ENCODE results near the gene VSTM2L.

VSTM2L gene

DNA sequence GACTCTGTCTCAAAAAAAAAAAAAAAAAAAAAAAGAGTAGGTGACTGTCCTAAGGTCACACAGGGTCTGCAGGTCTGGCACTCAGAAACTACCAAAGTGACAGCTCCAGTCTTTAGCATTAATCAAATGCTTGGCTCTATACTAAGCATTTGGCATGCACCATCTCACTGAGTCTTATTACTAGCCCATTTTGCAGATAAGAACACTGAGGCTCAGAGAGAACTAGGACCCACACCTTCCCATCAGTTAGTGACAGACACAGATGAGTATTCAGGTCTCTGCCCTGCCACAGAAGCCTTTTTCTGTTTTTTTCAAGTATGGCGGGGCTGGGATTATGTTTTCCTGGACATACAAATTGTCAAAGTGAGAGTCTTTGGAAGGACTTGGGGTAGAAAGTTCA, 23.1 kb upstream of the VSTM2L start:
- DNase-seq = no peak

DNA sequence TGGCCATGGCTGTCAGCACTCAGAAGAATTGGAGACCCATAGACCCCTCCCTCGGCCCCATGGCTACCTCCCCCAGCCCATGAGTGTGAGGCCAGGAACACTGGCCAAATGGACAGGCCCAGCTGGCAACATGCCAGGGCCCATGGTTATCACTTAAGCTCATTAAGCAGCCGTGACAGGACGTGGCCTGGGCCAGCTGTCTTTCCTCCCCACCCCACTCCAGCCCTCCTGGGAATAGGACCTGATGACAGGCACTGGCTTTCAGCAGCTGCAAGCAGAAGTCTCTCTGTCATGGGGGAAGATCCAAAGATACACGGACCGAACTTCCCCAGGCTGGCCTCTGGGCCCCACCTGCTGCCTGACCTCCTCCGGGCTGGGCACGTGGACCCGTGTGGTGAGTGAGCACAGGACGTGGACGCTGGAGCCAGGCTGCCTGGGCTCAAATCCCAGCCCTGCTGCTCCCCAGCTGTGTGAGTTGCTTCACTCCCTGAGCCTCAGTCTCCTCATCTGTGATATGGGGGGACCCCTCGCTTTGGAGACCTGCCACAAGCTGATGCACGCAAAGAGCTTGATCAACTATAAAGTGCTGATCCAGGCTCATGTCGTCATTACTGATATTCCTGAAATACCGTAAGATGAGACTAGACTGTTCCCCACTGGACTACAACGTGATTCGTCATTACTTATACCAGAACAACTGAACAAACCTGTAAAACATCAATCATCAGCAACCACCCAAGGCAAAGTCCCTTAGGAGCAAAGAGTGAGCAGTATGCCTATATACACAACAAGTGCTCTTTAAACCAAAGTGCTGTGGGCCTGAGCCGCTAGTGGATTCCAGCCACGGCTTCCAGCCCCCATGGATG, 22.0 kb upstream of the VSTM2L start:
- DNase-seq = no peak

DNA sequence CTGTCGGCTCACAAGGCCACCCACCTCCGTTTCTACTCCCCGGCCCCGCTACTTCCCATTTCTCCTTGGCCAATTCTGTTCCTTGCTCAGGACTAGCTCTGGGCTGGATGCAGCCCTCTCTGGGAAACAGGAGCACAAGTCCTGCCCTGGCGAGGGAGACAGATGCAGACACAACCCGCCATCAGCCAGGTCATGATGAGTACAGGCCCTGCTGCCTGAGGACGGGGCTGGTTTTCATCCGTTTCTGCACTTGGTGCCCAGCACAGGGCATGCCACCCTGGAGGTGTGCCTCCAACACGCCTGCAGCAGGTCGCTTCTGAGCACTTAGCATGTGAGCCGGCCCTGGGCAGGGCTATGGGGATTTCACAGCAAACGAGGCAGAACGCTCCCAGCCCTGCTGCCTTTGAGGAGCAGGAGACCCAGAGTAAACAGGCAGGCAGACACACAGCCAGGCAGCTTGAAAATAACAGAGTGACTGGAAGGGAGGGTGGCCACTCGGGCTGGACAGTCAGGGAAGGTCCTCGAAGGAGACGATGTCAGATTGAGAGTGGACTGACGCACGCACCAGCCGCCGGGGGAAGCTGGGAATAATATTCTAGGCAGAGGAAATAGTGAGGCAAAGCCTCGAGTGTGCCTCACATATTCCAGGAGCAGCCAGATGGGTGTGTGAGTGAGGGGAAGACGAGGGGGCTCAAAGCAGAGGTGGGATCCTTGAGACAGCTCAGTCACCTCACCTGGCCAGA, 21.2 kb upstream of the VSTM2L start:
- DNase-seq = no peak

DNA sequence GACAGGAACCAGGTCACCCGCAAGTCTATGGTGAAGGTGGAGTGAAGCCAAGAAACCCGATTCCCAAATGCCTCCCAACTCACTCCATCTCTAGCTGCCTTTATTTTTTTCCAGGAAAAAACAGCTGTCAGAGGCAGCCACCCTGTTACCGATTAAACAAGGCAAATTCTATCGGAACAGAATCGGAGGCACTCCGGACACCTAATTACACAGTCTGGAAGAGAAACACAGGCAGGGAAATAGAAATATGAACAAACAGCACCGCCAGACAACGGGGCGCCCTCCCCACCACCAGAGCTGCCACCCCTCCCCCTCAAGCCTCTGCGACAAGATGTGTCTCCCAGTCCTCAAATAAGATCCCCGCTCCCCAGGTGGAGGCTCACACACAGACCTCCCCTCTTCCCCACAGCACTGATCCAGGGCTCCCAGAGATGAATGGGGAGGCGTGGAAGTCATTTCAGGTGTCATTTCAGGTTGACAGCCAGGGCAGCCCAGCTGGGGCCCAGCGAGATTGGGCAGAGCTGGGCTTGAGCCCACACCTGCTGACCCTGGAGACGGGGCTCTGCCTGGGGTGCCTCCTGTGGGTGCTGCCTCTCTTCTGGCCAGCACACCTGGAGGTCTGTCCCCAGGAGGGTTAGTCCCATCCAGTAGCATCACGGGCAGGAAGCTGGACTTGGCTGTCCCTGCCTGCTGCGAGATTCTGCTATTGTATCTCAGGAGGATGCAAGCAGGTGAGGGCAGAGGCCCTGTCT, 19.8 kb upstream of the VSTM2L start:
- no peak for DNase-seq

DNA sequence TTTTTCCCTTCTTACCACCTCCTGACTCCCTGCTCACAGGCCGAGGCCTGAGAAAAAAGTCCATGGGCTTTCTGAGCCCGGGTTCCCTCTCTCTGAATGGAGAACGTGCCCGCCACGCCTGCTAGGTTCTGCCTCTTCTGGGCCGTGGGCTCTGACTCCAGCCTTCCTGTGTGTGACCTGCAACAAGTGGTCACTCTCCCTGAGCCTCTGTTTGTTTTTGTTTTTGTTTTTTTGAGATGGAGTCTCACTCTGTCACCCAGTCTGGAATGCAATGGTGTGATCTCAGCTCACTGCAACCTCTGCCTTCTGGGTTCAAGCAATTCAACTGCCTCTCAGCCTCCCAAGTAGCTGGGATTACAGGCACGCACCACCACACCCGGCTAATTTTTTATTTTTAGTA, 17.9 kb upstream of the VSTM2L start:
- no peak for DNase-seq

DNA sequence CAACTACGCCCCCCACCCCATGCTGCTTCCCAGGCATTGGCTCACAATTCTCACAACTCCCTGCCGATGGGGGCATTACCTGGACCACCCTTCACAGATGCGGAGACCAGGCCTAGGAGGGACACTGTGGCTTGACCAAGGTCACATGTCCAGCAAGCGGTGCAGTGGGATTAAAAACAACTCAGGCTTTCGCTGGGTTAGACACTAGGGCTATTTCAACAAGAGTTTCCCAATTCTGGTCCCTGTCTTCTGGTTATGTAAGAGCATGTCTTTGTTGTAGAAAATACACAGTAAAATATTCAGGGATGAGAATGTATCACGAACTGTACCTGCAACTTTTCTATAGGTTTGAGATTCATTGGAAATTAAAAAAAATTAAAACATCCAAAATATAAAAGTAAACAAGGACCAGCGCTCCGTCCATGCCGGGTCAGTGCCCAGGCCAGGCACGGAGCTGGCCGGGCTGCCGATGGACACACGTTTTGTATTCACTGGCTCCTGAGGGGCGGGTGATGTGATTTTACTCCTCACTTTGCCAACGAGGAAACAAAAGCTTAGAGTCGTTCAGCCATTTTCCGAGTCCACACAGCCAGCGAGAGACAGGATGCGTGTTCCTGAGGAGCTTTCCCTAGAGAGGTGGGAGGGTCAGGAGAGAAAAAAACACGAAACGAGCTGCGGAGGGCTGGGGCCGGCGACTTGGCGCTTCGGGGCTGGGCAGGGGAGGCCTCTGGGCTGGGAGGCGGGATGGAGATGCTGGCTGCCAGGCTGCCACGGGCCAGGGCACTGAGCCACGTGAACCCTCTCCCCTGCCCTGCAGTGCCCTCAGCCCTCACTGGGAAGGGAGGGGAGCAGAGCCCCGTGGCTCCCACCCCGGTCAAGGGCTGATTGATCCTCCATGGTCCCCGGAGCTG, 17.1 kb upstream of the VSTM2L start:
- DNase-seq = no peak

DNA sequence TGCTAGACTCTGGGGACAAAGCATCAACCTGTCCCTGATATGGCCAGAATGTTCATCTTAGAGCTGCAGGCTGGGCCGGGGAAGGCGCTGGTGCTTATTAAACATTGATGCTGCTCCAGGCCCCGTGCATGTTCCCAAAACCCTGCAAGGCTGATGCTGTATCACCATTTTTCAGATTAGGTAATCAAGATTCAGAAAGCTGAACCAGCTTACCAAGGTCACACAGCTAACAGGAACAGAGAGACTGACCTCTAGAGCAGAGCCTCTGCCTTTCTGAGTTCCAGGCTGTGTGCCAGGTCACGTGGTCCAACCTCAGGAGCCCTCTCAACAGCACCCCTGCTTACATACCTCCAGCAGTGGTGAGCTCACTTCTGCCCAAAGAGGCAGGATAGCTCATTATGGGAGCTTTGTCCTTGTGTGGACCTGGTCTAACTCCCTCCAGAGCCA, 16.1 kb upstream of the VSTM2L start:
- no peak for DNase-seq

DNA sequence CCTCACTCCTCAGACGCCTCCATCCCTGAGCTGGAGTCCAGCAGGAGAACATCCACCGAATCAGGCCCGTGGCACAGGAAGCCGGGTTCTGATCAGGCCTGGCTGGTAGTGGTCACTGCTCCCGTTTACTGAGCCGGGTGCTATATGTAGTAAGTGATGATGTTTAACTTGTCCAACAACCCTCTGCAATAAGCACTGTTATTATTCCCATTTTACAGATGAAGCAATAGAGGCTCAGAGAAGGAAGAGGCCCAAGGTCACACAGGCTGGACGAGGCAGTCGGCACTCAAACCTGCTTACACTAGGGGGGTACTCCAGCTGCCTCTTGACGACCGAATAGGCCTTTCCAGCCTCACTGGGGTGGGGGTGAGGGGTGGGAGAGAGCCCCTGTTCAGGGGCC, 14.3 kb upstream of the VSTM2L start:
- no peak for DNase-seq

DNA sequence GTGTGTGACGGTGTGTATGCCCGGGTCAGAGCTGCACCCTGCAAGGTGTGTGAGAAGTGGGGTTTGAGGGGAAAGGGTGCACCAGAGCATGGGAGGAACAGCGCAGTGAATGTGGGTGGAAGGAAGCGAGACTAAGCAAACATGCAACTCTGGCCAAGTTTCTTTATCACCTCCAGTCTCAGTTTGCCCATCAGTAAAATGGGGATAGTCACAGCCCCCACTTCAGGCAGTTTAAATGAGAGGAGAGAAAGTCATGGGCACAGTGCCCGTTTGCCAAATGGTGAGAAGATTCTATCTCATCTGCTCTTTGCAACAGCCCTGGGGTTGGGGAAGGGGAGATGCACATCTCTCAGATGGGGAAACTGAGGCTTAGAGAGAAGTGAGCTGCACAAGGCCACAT, 12.8 kb upstream of the VSTM2L start:
- DNase-seq = no peak

DNA sequence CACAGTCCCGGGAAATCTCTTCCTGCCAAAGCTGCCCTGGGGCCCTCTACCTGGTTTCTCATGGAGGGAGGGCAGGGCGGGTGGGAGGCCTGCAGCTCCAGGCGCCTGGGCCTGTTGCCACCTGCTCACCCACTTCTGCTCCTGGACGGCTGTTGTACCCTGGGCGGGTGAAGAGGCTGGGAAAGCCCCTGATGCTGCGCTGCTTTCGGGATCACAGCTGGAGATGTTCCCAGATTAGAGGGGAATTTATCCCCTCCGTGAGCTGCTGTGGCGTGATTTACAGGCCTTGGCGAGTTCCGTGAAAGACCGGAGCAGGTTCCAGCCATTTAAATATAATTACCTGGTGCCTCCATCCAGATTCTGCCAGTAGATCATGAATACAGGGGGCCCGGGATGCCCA, 12.3 kb upstream of the VSTM2L start:
- DNase-seq = no peak

DNA sequence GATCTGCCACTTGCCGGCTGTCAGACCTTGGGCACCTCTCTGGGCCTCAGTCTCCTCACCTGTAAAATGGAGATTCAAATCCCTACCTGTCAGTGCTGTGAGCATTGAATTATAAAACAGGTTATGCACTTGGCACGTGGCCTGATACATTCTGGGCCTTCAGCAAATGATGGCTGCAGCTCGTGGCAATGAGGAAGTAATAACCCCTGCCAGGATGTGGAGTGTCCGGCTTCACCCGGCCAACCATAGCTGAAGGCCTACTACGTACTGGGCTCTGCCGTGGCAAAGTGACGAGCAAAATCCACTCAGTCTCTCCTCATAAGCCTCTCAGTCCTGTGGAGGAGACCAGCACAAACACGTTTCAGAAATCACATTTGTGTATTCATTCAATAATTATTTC, 10.9 kb upstream of the VSTM2L start:
- DNase-seq = no peak

DNA sequence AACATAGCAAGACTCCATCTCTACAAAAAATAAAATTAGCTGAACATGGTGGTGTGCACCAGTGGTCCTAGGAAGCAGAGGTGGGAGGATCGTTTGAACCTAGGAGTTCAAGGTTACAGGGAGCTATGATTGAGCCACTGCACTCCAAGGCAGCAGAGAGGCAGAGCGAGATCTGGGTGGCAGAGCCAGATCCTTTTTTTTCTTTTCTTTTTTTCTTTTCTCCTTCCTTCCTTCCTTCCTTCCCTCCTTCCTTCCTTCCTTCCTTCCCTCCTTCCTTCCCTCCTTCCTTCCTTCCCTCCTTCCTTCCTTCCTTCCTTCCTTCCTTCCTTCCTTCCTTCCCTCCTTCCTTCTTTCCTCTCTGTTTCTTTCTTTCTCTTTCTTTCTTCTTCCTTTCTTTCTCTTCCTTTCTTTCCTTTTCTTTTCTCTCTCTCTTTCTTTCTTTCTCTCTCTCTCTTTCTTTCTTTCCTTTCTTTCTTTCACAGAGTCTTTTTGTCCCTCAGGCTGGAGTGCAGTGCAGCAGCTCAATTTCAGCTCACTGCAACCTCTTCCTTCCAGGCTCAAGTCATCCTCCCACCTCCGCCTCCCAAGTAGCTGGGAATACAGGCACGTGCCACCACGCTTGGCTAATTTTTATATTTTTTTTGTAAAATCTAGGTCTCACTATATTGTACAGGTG, 9.2 kb upstream of the VSTM2L start:
- DNase-seq = no peak

DNA sequence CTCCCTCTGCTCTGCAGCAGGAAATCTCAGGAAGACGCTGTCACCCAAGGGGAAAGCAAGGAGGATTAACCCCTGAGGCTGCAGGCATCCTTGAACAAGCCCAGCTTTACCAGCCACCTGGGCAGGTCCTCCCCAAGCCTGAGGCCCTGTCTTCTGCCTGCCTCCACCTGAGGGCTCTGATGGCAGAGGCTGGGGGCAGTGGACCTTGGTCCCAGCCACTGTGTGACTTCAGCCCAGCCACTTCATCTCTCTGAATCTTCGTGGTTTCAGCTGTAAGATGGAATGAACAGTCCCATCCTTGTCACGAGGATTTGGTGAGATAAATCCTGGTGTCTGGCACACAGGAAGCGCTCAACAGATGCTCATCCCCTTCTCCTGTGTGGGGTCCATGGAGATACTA, 8.5 kb upstream of the VSTM2L start:
- no peak for DNase-seq

DNA sequence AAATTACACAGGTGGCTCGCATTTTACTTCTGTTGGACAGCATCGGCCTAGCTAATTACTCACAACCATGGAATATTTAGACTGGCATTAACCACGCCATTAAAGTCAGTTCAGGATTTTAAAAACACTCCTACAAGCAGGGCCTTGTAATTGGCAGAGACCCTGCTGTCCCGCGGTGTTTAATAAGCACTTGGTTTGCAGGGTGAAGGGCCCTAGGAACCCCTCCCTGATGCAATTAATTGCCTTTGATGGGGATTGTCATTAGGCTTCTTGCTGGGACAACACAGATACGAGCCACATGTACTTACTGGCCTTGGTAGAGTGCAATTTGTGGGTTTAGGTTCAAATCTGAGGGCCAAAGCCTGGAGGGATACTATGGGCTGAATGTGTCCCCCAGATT, 7.8 kb upstream of the VSTM2L start:
- DNase-seq = no peak

DNA sequence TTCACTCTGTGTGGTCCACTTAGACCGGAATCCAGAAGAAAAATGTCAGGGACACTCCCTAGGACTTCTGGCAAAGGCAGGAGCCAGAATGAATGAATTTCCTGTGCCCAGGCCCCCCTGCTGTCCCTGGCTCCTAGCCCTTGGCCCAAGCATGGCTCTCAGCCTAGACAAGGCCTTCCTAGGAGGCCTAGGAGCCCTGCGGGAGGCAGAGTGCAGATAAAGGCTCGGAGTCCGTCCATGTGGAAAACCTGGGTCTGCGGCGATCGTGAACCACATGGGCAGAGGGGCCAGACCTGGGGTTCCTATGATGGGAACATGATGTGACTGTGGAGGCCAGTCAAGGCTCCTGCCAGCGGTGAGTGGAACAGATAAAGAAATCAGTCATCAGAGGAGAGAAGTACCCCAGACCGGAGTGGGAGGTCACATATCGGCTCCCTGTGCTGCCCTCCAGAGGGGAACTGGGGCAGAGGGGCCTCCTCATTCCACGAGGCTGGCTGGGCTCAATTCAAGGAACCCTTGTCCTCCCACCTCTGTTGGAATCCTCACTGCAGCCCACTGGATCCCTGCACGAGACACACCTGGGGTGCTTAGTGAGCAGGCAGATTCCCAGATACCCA, 5.9 kb upstream of the VSTM2L start:
- DNase-seq = no peak

DNA sequence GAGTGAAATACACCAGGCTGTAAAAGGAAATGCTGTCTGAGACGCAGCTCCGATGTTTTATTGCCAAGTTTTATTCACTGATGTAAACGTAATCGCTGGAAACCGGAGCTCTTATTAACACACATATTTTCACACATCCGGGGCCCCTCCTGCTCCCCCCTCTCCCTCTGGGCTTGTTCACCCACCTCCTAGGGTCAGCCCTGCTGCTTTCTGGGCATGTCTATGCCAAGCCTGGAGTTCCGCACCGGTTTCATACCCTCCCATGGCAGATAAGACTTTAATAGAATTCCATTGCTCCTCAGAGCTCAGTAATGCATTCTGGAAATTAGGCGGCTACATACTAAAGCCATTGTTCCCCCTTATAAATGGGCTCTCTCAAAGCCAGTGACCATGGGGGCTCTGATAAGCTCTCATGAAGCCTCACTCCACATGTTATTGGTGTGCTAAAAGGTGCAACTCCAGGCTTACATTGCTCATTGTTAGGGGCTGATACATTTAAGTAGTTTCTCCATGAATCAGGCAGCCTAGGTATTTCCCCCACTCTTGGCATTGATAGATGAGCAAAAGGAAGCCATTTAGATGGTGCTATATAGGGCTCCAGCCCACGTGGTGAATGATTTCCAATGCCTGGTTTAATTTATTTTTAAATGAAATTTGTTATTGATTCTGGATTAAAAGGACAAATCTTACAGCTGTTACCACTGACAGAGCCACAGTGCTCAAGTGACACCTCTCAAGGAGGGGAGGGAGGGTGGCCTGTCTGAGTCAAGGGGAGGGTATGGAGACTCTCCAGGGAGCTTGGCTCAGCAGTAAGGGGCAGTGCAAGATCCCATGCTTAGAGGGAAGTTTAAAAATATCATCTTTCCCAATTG, 4.5 kb upstream of the VSTM2L start:
- DNase-seq = no peak

DNA sequence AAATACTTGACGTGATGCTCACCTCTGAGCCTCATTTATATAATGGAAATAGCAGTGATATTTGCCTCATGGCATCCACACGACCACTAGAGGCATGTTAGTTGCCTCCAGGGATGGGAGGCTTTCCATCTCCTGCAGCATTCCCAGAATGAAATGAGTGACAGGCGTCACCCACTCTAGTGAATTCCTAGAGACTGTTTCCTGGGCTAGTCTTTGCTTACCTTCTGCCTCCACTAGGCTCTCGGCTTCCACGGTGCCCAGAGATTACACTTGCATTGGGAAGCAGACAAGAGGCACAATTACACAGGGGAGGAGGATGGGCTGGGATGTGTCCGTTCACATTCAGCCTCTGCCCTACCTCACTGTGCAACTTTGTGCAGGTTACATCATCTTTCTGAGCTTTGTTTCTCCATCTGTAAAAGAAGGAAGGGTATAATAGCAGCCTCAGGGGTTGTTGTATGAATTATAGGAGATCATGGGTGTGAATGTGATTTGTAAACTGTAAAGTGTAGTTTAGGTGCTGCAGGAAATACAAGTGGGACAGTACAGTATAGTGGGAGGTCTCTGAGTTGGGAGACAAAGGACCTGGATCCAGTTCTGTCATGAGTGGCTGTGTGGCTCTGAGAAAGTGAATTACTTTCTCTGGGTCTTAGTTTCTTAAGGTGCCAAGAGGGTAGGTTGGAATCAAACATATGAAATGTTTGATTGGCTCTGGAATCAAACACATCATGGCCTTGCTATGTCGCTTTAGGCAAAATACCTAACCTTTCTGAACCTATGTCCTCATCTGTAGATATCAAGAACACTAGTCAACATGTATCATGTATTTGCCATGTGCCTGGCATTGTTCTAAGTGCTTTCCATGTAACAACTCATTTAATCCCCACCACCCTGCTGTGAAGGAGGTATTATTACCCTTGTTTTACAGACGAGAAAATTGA, 3.6 kb upstream of the VSTM2L start:
- DNase-seq = no peak

DNA sequence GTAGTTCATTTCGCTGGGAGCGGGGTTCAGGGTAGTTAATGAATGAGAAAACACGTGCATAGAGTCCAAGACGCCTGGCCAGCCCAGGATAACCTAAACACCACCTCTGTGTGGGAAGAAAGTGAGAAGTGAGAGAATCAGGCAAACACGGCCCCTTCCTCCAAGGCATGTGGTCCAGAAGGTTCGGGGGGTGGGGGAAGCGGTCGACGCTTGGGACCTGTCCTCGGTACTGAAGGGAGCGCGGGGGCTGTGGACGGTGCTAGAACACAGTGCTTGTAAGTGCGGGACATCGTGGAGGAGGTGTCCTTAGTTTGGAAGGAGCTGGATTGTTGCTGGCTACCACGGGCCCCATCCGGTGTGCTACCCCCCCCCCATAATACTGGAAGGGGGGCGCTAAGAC, 1.7 kb upstream of the VSTM2L start:
- DNase-seq = no peak
